ENCODE data around the gene GDF7.

DNA sequence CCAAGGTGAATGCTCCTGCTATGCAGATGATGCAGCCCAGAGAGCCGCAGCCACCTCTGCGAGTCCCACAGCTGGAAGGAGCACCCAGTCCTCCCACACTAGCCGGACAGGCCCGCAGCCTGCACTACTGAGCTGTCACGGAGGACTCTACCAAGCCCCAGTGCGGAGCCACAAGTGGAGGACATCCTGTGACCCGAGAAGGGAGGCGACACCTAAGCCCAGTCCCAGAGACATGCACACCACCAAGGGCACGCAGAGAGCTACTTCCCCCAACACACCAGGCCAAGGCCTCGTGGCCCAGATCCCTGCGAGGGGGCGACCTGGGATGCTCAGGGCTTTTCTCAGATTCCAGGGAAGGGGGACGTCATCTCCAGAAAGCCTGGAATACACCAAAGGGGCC is 28.9 kb upstream of the GDF7 start:
- TF ChIP-seq CTCF (IDR thresholded peaks at IDR 0.05) = no peak
- TF ChIP-seq POLR2A (IDR thresholded peaks at IDR 0.05) = no peak

Measured in thyroid gland (tissue), 4 donors.